ENCODE data around the gene SCARB1. TPM values are rescaled to one million over a fixed set of nuclear protein-coding genes. Genes with fewer than 3 reads are reported as not detected.

Gene SCARB1
- total RNA-seq, 4 donors from 2014 or later, result 24.2 to 79.4 (median 59.4) TPM

- no peak for TF ChIP-seq CTCF (IDR thresholded peaks at IDR 0.05)
- DNase-seq (ENCODE audit: low spot score) (no peak), ATAC-seq (ENCODE audit: low FRiP score) (no peak)
Measured at GRCh38 chr12:124853781-124854636, 9.7 kb downstream of the SCARB1 start.

- DNase-seq (ENCODE audit: low spot score) (no peak), ATAC-seq (ENCODE audit: low FRiP score) (no peak)
- TF ChIP-seq CTCF (IDR thresholded peaks at IDR 0.05), result no peak
Measured at GRCh38 chr12:124852911-124853427, 10.7 kb downstream of the SCARB1 start.

- ATAC-seq (ENCODE audit: low FRiP score), result peak; percentile 49
Measured at GRCh38 chr12:124852329-124852831, 11.3 kb downstream of the SCARB1 start.

GRCh38 chr12:124851342-124851741 is 12.3 kb downstream of the SCARB1 start:
- no peak for TF ChIP-seq CTCF (IDR thresholded peaks at IDR 0.05)
- ATAC-seq (ENCODE audit: low FRiP score) (no peak), DNase-seq (ENCODE audit: low spot score) (no peak)

More at GRCh38 chr12:124852329-124852831, 11.3 kb downstream of the SCARB1 start:
- DNase-seq (ENCODE audit: low spot score), result no peak
- TF ChIP-seq CTCF (IDR thresholded peaks at IDR 0.05), result no peak

- no peak for TF ChIP-seq CTCF (IDR thresholded peaks at IDR 0.05)
- ATAC-seq (ENCODE audit: low FRiP score) (no peak), DNase-seq (ENCODE audit: low spot score) (no peak)
Measured at GRCh38 chr12:124849382-124849781, 14.3 kb downstream of the SCARB1 start.

- ATAC-seq (ENCODE audit: low FRiP score), result no peak
- TF ChIP-seq CTCF (IDR thresholded peaks at IDR 0.05), result no peak
- DNase-seq (ENCODE audit: low spot score), result no peak
Measured at GRCh38 chr12:124848621-124849380, 14.9 kb downstream of the SCARB1 start.
